HepG2 (cell line): ENCODE data around the gene C5orf58. TPM values are rescaled to one million over a fixed set of nuclear protein-coding genes. Genes with fewer than 3 reads are reported as not detected.

Experiments used
- ATAC-seq: fragments of 200-7000 bp; cut with Tn5 transposase; 3 replicates; pipeline ENCODE4 v1.9.1; 2020; ENCODE audit warnings: mild to moderate bottlenecking, moderate library complexity
- BruUV-seq: library from RNA; stranded (reverse); fragments of 400-500 nt; replicated peaks from 2 replicates; lab custom pipeline; 2021; lab: Mats Ljungman, UMichigan
- CTCF ChIA-PET: fragments of 300-600 bp; formaldehyde crosslinking; extraction: SDS; loops from one replicate; lab custom pipeline; 2021; ENCODE audit warnings: low total read pairs, inconsistent platforms, low intra/inter-chr PET ratio; lab: Yijun Ruan, JAX
- POLR2A ChIA-PET: fragments of 350-600 bp; sonication (Branson Sonifier 250); formaldehyde crosslinking; loops from one replicate; lab custom pipeline; 2020; ENCODE audit warnings: antibody characterized with exemption, inconsistent platforms; lab: Yijun Ruan, JAX
- DNase-seq: peaks from one replicate; pipeline ENCODE4 v3.0.0-alpha.2; 2015; ENCODE audit warnings: low spot score
- FAIRE-seq: peaks from 3 replicates; lab custom pipeline; 2011; peaks lifted over from hg19 to GRCh38; lab: Jason Lieb, UNC
- H2AFZ ChIP-seq: one replicate; pipeline ENCODE4 v1.6.1; 2011; ENCODE audit warnings: low read length, inconsistent platforms
- H3K27ac ChIP-seq: fragments of 300-600 bp; 3 replicates; pipeline ENCODE4 v1.8.0; 2011; ENCODE audit warnings: mixed run types, mild to moderate bottlenecking, mixed read lengths, low read length, inconsistent platforms; ENCODE audit not compliant: insufficient read depth; ENCODE audit errors: extremely low read length
- H3K27me3 ChIP-seq, 2 experiments: fragments of 200-600 bp in 1 of 2; 2 replicates in 1 of 2; 3 replicates in 1 of 2; pipeline versions ENCODE4 v1.6.0 to v1.8.0; 2011; ENCODE audit warnings: low read length in 2 of 2, mild to moderate bottlenecking in 2 of 2, moderate library complexity in 2 of 2, inconsistent platforms in 1 of 2; ENCODE audit not compliant: insufficient read depth in 2 of 2, control insufficient read depth in 1 of 2
- H3K36me3 ChIP-seq, 2 experiments: fragments of 200-600 bp in 1 of 2; replicated peaks in 1 of 2; 2 replicates in 1 of 2; 3 replicates in 1 of 2; pipeline versions ENCODE4 v1.5.1 to v1.8.0; 2011; ENCODE audit warnings: low read length in 2 of 2, inconsistent platforms in 1 of 2; ENCODE audit not compliant: insufficient read depth in 2 of 2, control insufficient read depth in 1 of 2
- H3K4me1 ChIP-seq: 2 replicates; pipeline ENCODE4 v1.5.1; 2012; ENCODE audit warnings: low read length, inconsistent platforms; ENCODE audit not compliant: insufficient read depth
- H3K4me2 ChIP-seq: 2 replicates; pipeline ENCODE4 v1.6.0; 2011; ENCODE audit warnings: low read depth, low read length, inconsistent platforms
- H3K4me3 ChIP-seq, 3 experiments: fragments of 200-600 bp in 1 of 3; sonication (generic), shearing (Covaris generic) in 1 of 3; replicated peaks in 1 of 3; 2 replicates each; pipeline ENCODE4 v1.5.1; 2011 to 2016; ENCODE audit warnings: low read length in 3 of 3, inconsistent platforms in 2 of 3, low read depth in 2 of 3, mild to moderate bottlenecking in 2 of 3, control low read depth in 1 of 3, mixed read lengths in 1 of 3; ENCODE audit not compliant: insufficient read depth in 1 of 3
- H3K79me2 ChIP-seq: one replicate; pipeline ENCODE4 v1.6.1; 2011; ENCODE audit warnings: low read length, inconsistent platforms; ENCODE audit not compliant: insufficient read depth
- H3K9ac ChIP-seq: 2 replicates; pipeline ENCODE4 v1.6.0; 2011; ENCODE audit warnings: mild to moderate bottlenecking, low read depth, low read length, inconsistent platforms; ENCODE audit not compliant: insufficient read depth
- H3K9me3 ChIP-seq: 2 replicates; pipeline ENCODE4 v1.5.1; 2012; ENCODE audit warnings: mild to moderate bottlenecking, low read length
- H4K20me1 ChIP-seq: 2 replicates; pipeline ENCODE4 v1.6.0; 2011; ENCODE audit warnings: inconsistent platforms, mild to moderate bottlenecking, low read length, moderate library complexity; ENCODE audit not compliant: insufficient read depth
- ATF7 ChIP-seq, 2 experiments: fragments of 450-650 bp in 1 of 2; sonication (generic) in 1 of 2; formaldehyde crosslinking in 1 of 2; IDR thresholded peaks; 2 replicates each; pipeline versions ENCODE4 v1.4.0 to v1.6.1; 2016 to 2020; ENCODE audit warnings: antibody characterized with exemption in 1 of 2, mild to moderate bottlenecking in 1 of 2, missing genetic modification reagents in 1 of 2
- CAMTA2 ChIP-seq: sonication (generic); formaldehyde crosslinking; IDR thresholded peaks from 2 replicates; pipeline ENCODE4 v1.4.0; 2020; ENCODE audit warnings: mild to moderate bottlenecking, missing genetic modification reagents, borderline replicate concordance
- EZH2 ChIP-seq: conservative IDR thresholded peaks from 2 replicates; pipeline ENCODE4 v1.6.1; 2012; ENCODE audit warnings: mild to moderate bottlenecking, low read depth, low read length, moderate library complexity
- FOXC1 ChIP-seq: sonication (generic); formaldehyde crosslinking; IDR thresholded peaks from 2 replicates; pipeline ENCODE4 v1.8.0; 2022; ENCODE audit warnings: mild to moderate bottlenecking, missing genetic modification reagents, borderline replicate concordance
- HNF4A ChIP-seq: sonication (generic); formaldehyde crosslinking; IDR thresholded peaks from 2 replicates; pipeline ENCODE4 v1.4.0; 2020; ENCODE audit warnings: missing genetic modification reagents
- HNRNPH1 ChIP-seq: fragments of 200-400 bp; formaldehyde crosslinking; optimal IDR thresholded peaks from 2 replicates; pipeline ENCODE3; 2017; ENCODE audit warnings: mild to moderate bottlenecking, low read depth, low read length
- ZNF609 ChIP-seq: sonication (generic); formaldehyde crosslinking; IDR thresholded peaks from 2 replicates; pipeline ENCODE4 v1.4.0; 2020; ENCODE audit warnings: mild to moderate bottlenecking, missing genetic modification reagents, borderline replicate concordance
- WGBS: methylation state at CpG from one replicate; pipeline ENCODE4 v1.1.6; 2017; ENCODE audit warnings: low lambda C conversion rate; 5-methylcytosine and 5-hydroxymethylcytosine counted together
- in situ Hi-C: cut with HindIII; loops from 2 replicates; pipeline ENCODE4 v1.10.0; 2017; ENCODE audit warnings: low pct_unique_long_range_greater_than_20kb; ENCODE audit not compliant: extremely low pct_ligation_motif_present
- intact Hi-C: fragments of 100-400 bp; cut with micrococcal nuclease; formaldehyde crosslinking; loops from one replicate; pipeline ENCODE4 v1.10.0; 2022; ENCODE audit not compliant: unreplicated experiment
- polyA plus RNA-seq, 8 experiments: library from polyadenylated mRNA; depleted of rRNA in 3 of 8; stranded (reverse) in 7 of 8; unstranded in 1 of 8; fragments of >200 nt; fragmentation: Illumina TruSeq in 4 of 8; extraction: Trizol in 4 of 8; gene quantifications; 2 replicates each; pipeline versions ENCODE4 v1.2.1 to v1.2.3, GENCODE V29; 2011 to 2016; ENCODE audit warnings: low read depth in 4 of 8, missing spikeins in 1 of 8, mixed read lengths in 1 of 8; ENCODE audit not compliant: insufficient read depth in 1 of 8
- total RNA-seq, 5 experiments: library from RNA; depleted of rRNA; stranded (reverse); fragments of >200 nt; fragmentation: Illumina TruSeq; extraction: Trizol; gene quantifications; 2 replicates each; pipeline ENCODE4 v1.2.3, GENCODE V29; 2016; ENCODE audit warnings: low read depth in 1 of 5

Gene C5orf58
- total and polyA plus RNA-seq, 2 of the 13 experiments (the other 11 are each of a cell fraction or from before 2014, with no cell fraction given): not detected

- TF ChIP-seq CAMTA2: no peak
- TF ChIP-seq FOXC1 (CRISPR knock-in tag): no peak
- TF ChIP-seq ATF7 (IDR thresholded peaks at IDR 0.05): no peak
- TF ChIP-seq ATF7 (CRISPR knock-in tag; IDR thresholded peaks at IDR 0.05): no peak
These were observed 640 bp downstream of the C5orf58 start (continued) for GRCh38 chr5:170233358-170233892.

DNA sequence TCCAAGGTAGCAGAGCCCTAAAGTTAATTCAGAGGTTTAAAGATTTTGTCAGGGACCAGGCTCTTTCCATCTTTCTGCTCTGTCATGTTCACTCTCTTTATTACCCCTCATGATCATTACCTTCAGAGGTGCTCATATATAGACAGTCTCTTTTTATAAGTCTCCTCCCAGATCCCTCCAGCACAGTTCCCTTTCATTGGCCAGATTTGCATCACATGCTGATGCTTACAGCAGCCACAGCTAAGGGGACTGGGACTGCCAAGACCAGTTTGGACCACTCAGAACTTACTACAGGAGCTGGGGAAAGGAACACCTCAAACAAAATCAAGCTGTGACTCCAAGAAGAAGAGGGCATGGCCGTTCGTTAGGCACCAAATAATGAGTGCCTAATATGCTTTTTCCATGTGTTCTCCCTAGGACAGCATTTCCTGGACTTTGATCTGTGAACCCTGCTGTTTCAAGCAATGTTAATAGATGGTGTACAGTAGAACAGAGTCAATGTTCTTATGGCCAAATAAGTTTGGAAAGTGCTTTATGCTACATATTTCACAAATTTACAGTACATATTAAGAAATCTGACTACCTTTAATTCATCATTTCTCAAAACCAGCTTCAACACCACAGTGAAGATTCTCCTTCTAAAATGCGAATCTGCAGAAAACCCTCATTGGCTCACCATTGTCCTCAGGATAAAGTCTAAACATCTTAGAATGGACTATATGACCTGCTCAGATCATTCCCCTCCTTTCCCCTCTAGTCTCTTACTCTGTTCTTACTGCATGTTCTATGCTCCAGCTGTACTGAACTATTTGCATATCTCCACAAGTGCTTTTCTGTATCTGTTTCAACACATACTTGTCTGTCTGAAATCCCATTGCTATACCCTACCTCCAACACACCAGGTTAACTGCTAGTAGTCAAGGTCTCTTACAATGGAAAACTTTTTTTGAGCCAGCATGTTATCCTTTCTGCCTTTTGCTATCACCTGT, 3.4 kb downstream of the C5orf58 start:
- no peak overlapping the region for H3K27ac ChIP-seq
- in situ Hi-C loops (no loop called here), intact Hi-C loops (no loop called here)
- H4K20me1 ChIP-seq: no peaks in the 10 kb centered on the region
- TF ChIP-seq HNRNPH1 (no peak), HNF4A (CRISPR knock-in tag) (peak; percentile 62), ZNF609 (CRISPR knock-in tag) (no peak), EZH2 (no peak)
- H3K4me1 ChIP-seq: peaks cover 6% of the 10 kb centered on the region; the same call in 1 of the 2 replicates
- no peak overlapping the region for H2AFZ ChIP-seq
- CTCF ChIA-PET: no interaction called here
- DNase-seq (no peak), ATAC-seq (peak; percentile 53; the same call in 2 of the 3 replicates), FAIRE-seq (no peak)
- no peaks in the 10 kb centered on the region for H3K36me3 ChIP-seq
- no peaks in the 10 kb centered on the region for H3K9me3 ChIP-seq
- H3K4me2 ChIP-seq: no peak overlapping the region
- no peak overlapping the region for H3K9ac ChIP-seq
- no TSS peak for BruUV-seq
- H3K4me3 ChIP-seq: no peak overlapping the region
- WGBS: 2% methylated on average over 3 of the region's 3 CpGs
- POLR2A ChIA-PET: no interaction called here
- H3K27me3 ChIP-seq: no peaks in the 10 kb centered on the region
- no peaks in the 10 kb centered on the region for H3K79me2 ChIP-seq
